GM12878 (cell line): ENCODE measurements around the gene FGD3. TPM values are rescaled to one million over a fixed set of nuclear protein-coding genes. Genes with fewer than 3 reads are reported as not detected.

Source experiments
- ATAC-seq: fragments of 200-7000 bp; cut with Tn5 transposase; 3 replicates; pipeline ENCODE4 v1.9.1; 2020; ENCODE audit warnings: mild to moderate bottlenecking, moderate library complexity
- BruUV-seq: library from RNA; stranded (reverse); fragments of 400-500 nt; replicated peaks from 2 replicates; lab custom pipeline; 2021; lab: Mats Ljungman, UMichigan
- CTCF ChIA-PET: fragments of 300-600 bp; sonication (Branson Sonifier 250); formaldehyde crosslinking; extraction: SDS; loops from one replicate; lab custom pipeline; 2021; ENCODE audit warnings: inconsistent platforms; lab: Yijun Ruan, JAX
- POLR2A ChIA-PET: fragments of 350-600 bp; formaldehyde crosslinking; extraction: SDS; loops from one replicate; lab custom pipeline; 2021; ENCODE audit warnings: inconsistent platforms; lab: Charles Lee
- RAD21 ChIA-PET: fragments of 300-600 bp; sonication (Branson Sonifier 250); formaldehyde crosslinking; loops from one replicate; lab custom pipeline; 2023; ENCODE audit warnings: antibody characterized with exemption; ENCODE audit not compliant: unreplicated experiment; lab: Charles Lee
- SMC1A ChIA-PET: fragments of 300-600 bp; sonication (Branson Sonifier 250); formaldehyde crosslinking; loops from one replicate; lab custom pipeline; 2023; ENCODE audit not compliant: unreplicated experiment, uncharacterized antibody; lab: Charles Lee
- DNase-seq: peaks from one replicate; pipeline ENCODE4 v3.0.0-alpha.2; 2011; ENCODE audit warnings: low read depth, low spot score
- FAIRE-seq: peaks from 3 replicates; lab custom pipeline; 2011; peaks lifted over from hg19 to GRCh38; lab: Jason Lieb, UNC
- H2AFZ ChIP-seq: 2 replicates; pipeline ENCODE4 v1.6.0; 2011; ENCODE audit warnings: low read depth, low read length, control low read depth; ENCODE audit not compliant: control insufficient read depth
- H3K27ac ChIP-seq: 2 replicates; pipeline ENCODE4 v1.5.1; 2011; ENCODE audit warnings: control low read depth; ENCODE audit not compliant: control insufficient read depth, insufficient read depth
- H3K27me3 ChIP-seq, 2 experiments: replicated peaks in 1 of 2; 2 replicates each; pipeline versions ENCODE4 v1.6.0 to v1.6.1; 2011; ENCODE audit warnings: low read length in 1 of 2; ENCODE audit not compliant: control insufficient read depth in 2 of 2, insufficient read depth in 2 of 2
- H3K36me3 ChIP-seq, 2 experiments: 2 replicates each; pipeline ENCODE4 v1.5.1; 2011; ENCODE audit warnings: low read length in 1 of 2; ENCODE audit not compliant: control insufficient read depth in 2 of 2, insufficient read depth in 2 of 2
- H3K4me1 ChIP-seq: 2 replicates; pipeline ENCODE4 v1.6.1; 2011; ENCODE audit warnings: mild to moderate bottlenecking, low read length, moderate library complexity, mixed read lengths; ENCODE audit not compliant: control insufficient read depth, insufficient read depth
- H3K4me2 ChIP-seq: 2 replicates; pipeline ENCODE4 v1.6.0; 2011; ENCODE audit warnings: control low read depth; ENCODE audit not compliant: control insufficient read depth, insufficient read depth
- H3K4me3 ChIP-seq: fragments of 200-600 bp; sonication (generic); 2 replicates; pipeline ENCODE4 v1.5.1; 2016
- H3K79me2 ChIP-seq: 2 replicates; pipeline ENCODE4 v1.6.0; 2011; ENCODE audit warnings: low read length; ENCODE audit not compliant: control insufficient read depth, insufficient read depth
- H3K9ac ChIP-seq: 2 replicates; pipeline ENCODE4 v1.8.0; 2011; ENCODE audit warnings: low read length, control low read depth, mixed read lengths; ENCODE audit not compliant: control insufficient read depth, insufficient read depth
- H3K9me3 ChIP-seq: replicated peaks from 3 replicates; pipeline ENCODE4 v1.5.1; 2011; ENCODE audit warnings: mild to moderate bottlenecking, low read length; ENCODE audit not compliant: control insufficient read depth, insufficient read depth
- H4K20me1 ChIP-seq: 2 replicates; pipeline ENCODE4 v1.6.0; 2011; ENCODE audit not compliant: control insufficient read depth, insufficient read depth
- CBX5 ChIP-seq: sonication (generic); IDR thresholded peaks from 2 replicates; pipeline ENCODE4 v1.6.1; 2016; ENCODE audit warnings: low read depth, moderate library complexity, mild to moderate bottlenecking, inconsistent platforms
- EED ChIP-seq: sonication (generic); IDR thresholded peaks from 2 replicates; pipeline ENCODE4 v1.6.1; 2016; ENCODE audit warnings: antibody characterized with exemption, low read depth
- MEF2B ChIP-seq: fragments of 450-650 bp; IDR thresholded peaks from 2 replicates; pipeline ENCODE4 v1.6.1; 2018; ENCODE audit warnings: mild to moderate bottlenecking, moderate library complexity; ENCODE audit not compliant: partially characterized antibody, poor library complexity, severe bottlenecking
- MTA3 ChIP-seq: IDR thresholded peaks from 2 replicates; pipeline ENCODE4 v1.6.1; 2012; ENCODE audit warnings: low read length, inconsistent platforms, borderline replicate concordance
- POLR2A ChIP-seq: IDR thresholded peaks from 2 replicates; pipeline ENCODE4 v1.6.1; 2011; ENCODE audit warnings: low read depth, mild to moderate bottlenecking, low read length
- POLR2AphosphoS2 ChIP-seq: IDR thresholded peaks from 2 replicates; pipeline ENCODE4 v1.6.1; 2011; ENCODE audit warnings: low read depth, mild to moderate bottlenecking, low read length, improper control_type of control experiment, moderate library complexity
- PRDM15 ChIP-seq: fragments of 450-650 bp; formaldehyde crosslinking; IDR thresholded peaks from 2 replicates; pipeline ENCODE4 v1.4.0; 2020; ENCODE audit warnings: mild to moderate bottlenecking, moderate library complexity
- STAT3 ChIP-seq: IDR thresholded peaks from 2 replicates; pipeline ENCODE4 v1.6.1; 2011; ENCODE audit warnings: low read depth, low read length, improper control_type of control experiment
- SUPT20H ChIP-seq: IDR thresholded peaks from 2 replicates; pipeline ENCODE4 v1.6.1; 2011; ENCODE audit warnings: low read depth, mild to moderate bottlenecking, low read length, moderate library complexity, borderline replicate concordance; ENCODE audit not compliant: control insufficient read depth
- ZNF622 ChIP-seq: fragments of 450-650 bp; IDR thresholded peaks from 2 replicates; pipeline ENCODE4 v1.6.1; 2017; ENCODE audit warnings: mild to moderate bottlenecking, inconsistent platforms
- WGBS: methylation state at CpG from one replicate; pipeline ENCODE4 v1.1.6; 2016; ENCODE audit warnings: low lambda C conversion rate; ENCODE audit not compliant: insufficient replicate concordance, insufficient coverage; ENCODE audit errors: missing lambda C conversion rate; 5-methylcytosine and 5-hydroxymethylcytosine counted together
- in situ Hi-C: fragments of 300-500 bp; cut with MboI; formaldehyde crosslinking; loops from 9 replicates; pipeline ENCODE4 v1.14.3; 2018; ENCODE audit warnings: mixed read lengths
- intact Hi-C: fragments of 100-400 bp; cut with micrococcal nuclease; formaldehyde crosslinking; loops from one replicate; pipeline ENCODE4 v1.14.2; 2022; ENCODE audit not compliant: unreplicated experiment
- polyA plus RNA-seq, 11 experiments: library from polyadenylated mRNA; depleted of rRNA in 4 of 11; unstranded in 6 of 11; stranded (reverse) in 5 of 11; fragments of >200 nt; fragmentation: Nextera tagmentation in 4 of 11; fragmentation: Illumina TruSeq in 1 of 11; extraction: Ambion mirVana in 4 of 11; extraction: Trizol in 1 of 11; gene quantifications; 1 replicate in 1 of 11; 2 replicates in 10 of 11; pipeline versions ENCODE4 v1.2.1 to v1.2.3, GENCODE V29; 2011 to 2016; ENCODE audit warnings: inconsistent platforms in 2 of 11, missing spikeins in 2 of 11, low read depth in 1 of 11
- total RNA-seq, 4 experiments: library from RNA; depleted of rRNA in 3 of 4; stranded (reverse); fragments of >200 nt in 3 of 4; fragmentation: Illumina TruSeq in 1 of 4; extraction: Trizol in 1 of 4; gene quantifications; 2 replicates each; pipeline versions ENCODE4 v1.2.1 to v1.2.3, GENCODE V29; 2013 to 2021
- TF ChIP-seq, protein P1 (sequence below): fragments of 450-650 bp; IDR thresholded peaks from 2 replicates; pipeline ENCODE4 v1.6.1; 2018; ENCODE audit warnings: borderline replicate concordance, mild to moderate bottlenecking; ENCODE audit not compliant: partially characterized antibody

FGD3 gene
- total and polyA plus RNA-seq, 10 of the 15 experiments (the other 5 are each of a cell fraction or from before 2014, with no cell fraction given) = 0.26 to 18.1 (median 12.4) TPM

GRCh38 chr9:93037476-93037971 lies 90.2 kb downstream of the FGD3 start:
- DNase-seq (no peak), ATAC-seq (no peak), FAIRE-seq (no peak)
- intact Hi-C loops = no loop called here
- H3K4me1 ChIP-seq = peaks cover 9% of the 10 kb centered on the region
- ChIA-PET POLR2A (no interaction called here), RAD21 (no interaction called here), SMC1A (no interaction called here), CTCF (interaction anchor here (1.4 to 1.7 kb wide), 2 partner anchors 23 to 34 kb away, joined by 4 to 6 read pairs; no protein-coding TSS in a partner anchor)
- H3K9me3 ChIP-seq = no peaks in the 10 kb centered on the region
- no peak overlapping the region for H2AFZ ChIP-seq
- no peak overlapping the region for H3K4me2 ChIP-seq
- H4K20me1 ChIP-seq = no peaks in the 10 kb centered on the region
- H3K27me3 ChIP-seq = no peaks in the 10 kb centered on the region
- H3K27ac ChIP-seq = no peak overlapping the region
- H3K79me2 ChIP-seq = no peaks in the 10 kb centered on the region
- H3K36me3 ChIP-seq = peaks cover 0 to 4% of the 10 kb centered on the region in 2 experiments
- in situ Hi-C loops = no loop called here
- no TSS peak for BruUV-seq
- H3K9ac ChIP-seq = no peak overlapping the region
- H3K4me3 ChIP-seq = no peak overlapping the region
- TF ChIP-seq MTA3 = no peak
- TF ChIP-seq POLR2A = peak; percentile 16; the same call in 1 of the 2 replicates
- no peak for TF ChIP-seq MEF2B
- WGBS = 74% methylated on average over 9 of the region's 13 CpGs

DNA sequence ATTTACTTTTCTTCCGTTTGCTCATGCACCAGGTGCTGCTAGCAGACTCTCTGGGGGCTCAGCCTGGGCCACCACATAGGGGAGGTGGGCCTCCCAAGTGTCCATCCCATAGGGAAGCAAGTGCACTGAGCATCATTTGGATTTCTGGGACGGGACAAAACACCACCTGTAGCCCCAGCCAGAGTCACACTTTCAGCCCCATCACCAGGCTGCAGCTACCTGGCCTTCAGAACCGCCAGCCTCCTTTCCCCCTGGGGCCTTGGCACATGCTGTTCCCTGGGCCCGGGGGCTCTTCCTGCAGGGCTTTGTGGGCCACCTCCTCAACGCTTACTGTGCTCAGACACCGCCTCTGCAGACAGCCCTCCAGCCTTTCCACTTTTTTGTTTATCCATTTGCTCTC lies 91.6 kb downstream of the FGD3 start:
- intact Hi-C loops = no loop called here
- ChIA-PET POLR2A (no interaction called here), SMC1A (no interaction called here), CTCF (no interaction called here), RAD21 (no interaction called here)
- DNase-seq (no peak), FAIRE-seq (no peak), ATAC-seq (no peak)
- Histone ChIP-seq H3K36me3 (peaks cover 0 to 2% of the 10 kb centered on the region in 2 experiments), H3K9ac (no peak overlapping the region), H3K4me3 (no peak overlapping the region), H3K27me3 (no peaks in the 10 kb centered on the region), H3K4me1 (peaks cover under 1% of the 10 kb centered on the region), H3K9me3 (no peaks in the 10 kb centered on the region), H3K4me2 (no peak overlapping the region), H3K27ac (no peak overlapping the region), H3K79me2 (no peaks in the 10 kb centered on the region), H4K20me1 (no peaks in the 10 kb centered on the region), H2AFZ (no peak overlapping the region)
- BruUV-seq = no TSS peak
- in situ Hi-C loops = no loop called here
- WGBS = 66% methylated on average over 6 of the region's 6 CpGs
- TF ChIP-seq ZNF622 = no peak
- no peak for TF ChIP-seq CBX5
- TF ChIP-seq POLR2AphosphoS2 = no peak
- TF ChIP-seq SUPT20H = no peak
- TF ChIP-seq STAT3 = no peak
- no peak for TF ChIP-seq PRDM15
- no peak for TF ChIP-seq EED
- TF ChIP-seq, protein P1, sequence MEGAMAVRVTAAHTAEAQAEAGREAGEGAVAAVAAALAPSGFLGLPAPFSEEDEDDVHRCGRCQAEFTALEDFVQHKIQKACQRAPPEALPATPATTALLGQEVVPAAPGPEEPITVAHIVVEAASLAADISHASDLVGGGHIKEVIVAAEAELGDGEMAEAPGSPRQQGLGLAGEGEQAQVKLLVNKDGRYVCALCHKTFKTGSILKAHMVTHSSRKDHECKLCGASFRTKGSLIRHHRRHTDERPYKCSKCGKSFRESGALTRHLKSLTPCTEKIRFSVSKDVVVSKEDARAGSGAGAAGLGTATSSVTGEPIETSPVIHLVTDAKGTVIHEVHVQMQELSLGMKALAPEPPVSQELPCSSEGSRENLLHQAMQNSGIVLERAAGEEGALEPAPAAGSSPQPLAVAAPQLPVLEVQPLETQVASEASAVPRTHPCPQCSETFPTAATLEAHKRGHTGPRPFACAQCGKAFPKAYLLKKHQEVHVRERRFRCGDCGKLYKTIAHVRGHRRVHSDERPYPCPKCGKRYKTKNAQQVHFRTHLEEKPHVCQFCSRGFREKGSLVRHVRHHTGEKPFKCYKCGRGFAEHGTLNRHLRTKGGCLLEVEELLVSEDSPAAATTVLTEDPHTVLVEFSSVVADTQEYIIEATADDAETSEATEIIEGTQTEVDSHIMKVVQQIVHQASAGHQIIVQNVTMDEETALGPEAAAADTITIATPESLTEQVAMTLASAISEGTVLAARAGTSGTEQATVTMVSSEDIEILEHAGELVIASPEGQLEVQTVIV = no peak
- TF ChIP-seq MTA3 = no peak
